LNCaP clone FGC (cell line): ENCODE results near the gene RNF130.

Experiments used
- DNase-seq: peaks from one replicate; pipeline ENCODE4 v3.0.0-alpha.2; 2011; ENCODE audit warnings: low read depth
- H3K4me3 ChIP-seq: 2 replicates; pipeline ENCODE4 v1.5.1; 2011; ENCODE audit warnings: mild to moderate bottlenecking, low read depth, low read length, control low read depth
- TF ChIP-seq, protein P1 (sequence below): IDR thresholded peaks from 2 replicates; pipeline ENCODE4 v1.5.1; 2012; ENCODE audit warnings: mild to moderate bottlenecking; ENCODE audit not compliant: control insufficient read depth, insufficient read depth; ENCODE audit errors: extremely low read depth

The RNF130 gene

GRCh38 chr5:180056153-180056552 is 15.4 kb downstream of the RNF130 start:
- DNase-seq: no peak
- TF ChIP-seq, protein P1, sequence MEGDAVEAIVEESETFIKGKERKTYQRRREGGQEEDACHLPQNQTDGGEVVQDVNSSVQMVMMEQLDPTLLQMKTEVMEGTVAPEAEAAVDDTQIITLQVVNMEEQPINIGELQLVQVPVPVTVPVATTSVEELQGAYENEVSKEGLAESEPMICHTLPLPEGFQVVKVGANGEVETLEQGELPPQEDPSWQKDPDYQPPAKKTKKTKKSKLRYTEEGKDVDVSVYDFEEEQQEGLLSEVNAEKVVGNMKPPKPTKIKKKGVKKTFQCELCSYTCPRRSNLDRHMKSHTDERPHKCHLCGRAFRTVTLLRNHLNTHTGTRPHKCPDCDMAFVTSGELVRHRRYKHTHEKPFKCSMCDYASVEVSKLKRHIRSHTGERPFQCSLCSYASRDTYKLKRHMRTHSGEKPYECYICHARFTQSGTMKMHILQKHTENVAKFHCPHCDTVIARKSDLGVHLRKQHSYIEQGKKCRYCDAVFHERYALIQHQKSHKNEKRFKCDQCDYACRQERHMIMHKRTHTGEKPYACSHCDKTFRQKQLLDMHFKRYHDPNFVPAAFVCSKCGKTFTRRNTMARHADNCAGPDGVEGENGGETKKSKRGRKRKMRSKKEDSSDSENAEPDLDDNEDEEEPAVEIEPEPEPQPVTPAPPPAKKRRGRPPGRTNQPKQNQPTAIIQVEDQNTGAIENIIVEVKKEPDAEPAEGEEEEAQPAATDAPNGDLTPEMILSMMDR: no peak
- no peak overlapping the region for H3K4me3 ChIP-seq

DNA sequence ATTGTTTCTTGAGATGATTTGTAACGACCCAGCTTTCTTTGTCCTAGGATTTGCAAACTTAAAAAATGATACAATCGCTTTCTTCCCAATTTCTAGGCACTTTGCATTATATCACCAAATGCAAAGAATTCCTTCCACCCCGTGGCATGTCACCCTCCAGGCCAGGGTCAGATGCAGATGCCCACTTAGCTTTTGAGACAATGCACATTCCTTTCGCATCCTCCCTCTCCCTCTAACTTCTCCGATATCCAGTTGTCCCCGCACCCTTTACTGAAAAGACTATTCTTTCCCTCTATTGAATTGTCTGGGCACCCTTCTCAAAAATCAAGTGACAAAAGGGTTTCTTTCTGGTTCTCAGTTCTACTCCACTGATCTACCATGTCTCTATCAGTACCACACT is 17.3 kb downstream of the RNF130 start:
- no peak overlapping the region for H3K4me3 ChIP-seq
- no peak for DNase-seq
- TF ChIP-seq, protein P1: no peak

GRCh38 chr5:180053061-180053602 is 18.4 kb downstream of the RNF130 start:
- TF ChIP-seq, protein P1: no peak
- no peak overlapping the region for H3K4me3 ChIP-seq
- no peak for DNase-seq

DNA sequence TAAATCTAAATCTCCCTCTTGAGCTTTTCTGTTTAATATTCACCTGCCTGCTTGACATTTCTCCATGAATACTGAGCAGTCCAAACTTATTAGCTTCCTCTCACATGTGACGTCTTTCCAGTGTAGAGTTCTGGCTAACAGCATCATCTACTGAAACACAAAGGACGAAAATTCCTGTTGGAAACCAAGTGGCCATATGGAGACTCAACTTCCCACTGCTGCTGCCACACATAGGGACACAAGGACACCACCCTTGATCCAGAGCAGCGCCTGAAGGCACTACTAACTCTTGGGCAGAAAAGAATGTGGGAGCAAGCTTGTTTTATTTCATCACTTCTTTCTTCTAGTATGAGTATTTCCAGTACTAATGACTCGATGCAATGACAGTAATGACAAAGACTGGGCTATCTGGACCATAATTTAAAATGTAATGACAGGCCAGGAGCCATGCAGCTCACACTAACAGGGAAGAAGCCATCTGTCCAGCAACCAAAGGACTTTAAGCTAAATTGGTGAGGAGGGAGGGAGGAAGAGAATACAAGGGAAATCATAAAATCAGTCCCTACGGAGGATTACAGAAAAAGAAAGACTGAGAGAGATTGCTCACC is 19.2 kb downstream of the RNF130 start:
- TF ChIP-seq, protein P1: no peak
- no peak overlapping the region for H3K4me3 ChIP-seq
- DNase-seq: no peak

DNA sequence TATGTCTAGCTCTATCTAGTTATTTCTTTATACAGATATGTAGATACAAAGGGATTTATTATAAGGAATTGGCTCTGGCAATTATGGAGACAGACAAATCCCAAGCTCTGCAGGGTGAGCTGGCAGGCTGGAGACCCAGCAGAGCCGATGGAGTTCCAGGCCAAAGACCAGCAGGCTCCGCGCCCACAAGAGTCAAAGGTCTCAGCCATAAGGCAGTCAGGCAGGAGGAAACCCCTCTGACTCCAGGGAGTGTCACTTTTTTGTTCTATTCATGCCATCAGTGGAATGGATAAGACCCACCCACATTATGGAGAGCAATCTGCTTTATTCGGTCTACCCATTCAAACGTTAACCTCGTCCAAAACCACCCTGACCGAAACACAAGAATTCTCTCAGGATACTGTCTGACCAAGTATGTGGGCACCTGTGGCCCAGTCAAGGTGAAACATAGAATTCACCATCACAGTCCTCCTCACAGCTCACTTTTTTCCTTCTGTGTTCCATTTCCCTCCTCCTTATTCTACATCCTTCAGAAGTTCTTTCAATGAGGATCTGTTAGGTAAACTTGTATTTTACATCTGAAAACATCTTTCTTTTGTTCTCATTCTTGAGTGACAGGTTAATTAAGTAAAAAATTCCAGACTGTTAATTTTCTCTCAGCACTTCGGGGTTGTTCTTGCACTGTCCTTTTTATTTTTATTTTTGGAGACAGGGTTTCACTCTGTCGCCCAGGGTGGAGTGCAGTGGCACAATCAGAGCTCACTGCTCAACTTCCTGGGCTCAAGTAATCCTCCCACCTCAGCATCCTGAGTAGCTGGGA is 21.2 kb downstream of the RNF130 start:
- H3K4me3 ChIP-seq: no peak overlapping the region
- no peak for DNase-seq
- TF ChIP-seq, protein P1: no peak

DNA sequence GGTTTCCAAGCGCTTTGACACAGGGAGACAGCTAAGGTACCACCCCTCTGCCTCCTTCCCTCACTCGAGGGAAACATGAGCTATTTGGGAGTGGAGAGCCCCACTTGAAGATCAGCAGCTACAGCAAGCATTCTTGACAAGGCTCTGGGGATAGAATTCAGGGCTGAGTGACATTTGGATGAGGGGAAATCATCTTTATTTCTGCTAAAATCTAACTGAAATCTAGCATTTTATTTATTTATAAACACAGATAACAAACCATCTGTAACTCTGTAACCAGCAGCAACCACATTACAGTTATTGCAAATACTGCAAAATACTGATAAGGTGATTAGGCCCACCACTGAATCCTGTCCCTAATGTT is 22.4 kb downstream of the RNF130 start:
- DNase-seq: no peak
- TF ChIP-seq, protein P1: no peak
- H3K4me3 ChIP-seq: no peak overlapping the region
